CD14-positive monocyte (primary cell): ENCODE measurements around the gene BEGAIN. TPM values are rescaled to one million over a fixed set of nuclear protein-coding genes. Genes with fewer than 3 reads are reported as not detected.

ENCODE experiments used
- DNase-seq, 3 donors: peaks; one replicate each; pipeline ENCODE4 v3.0.0-alpha.2; 2011 to 2022
- H2AFZ ChIP-seq: 2 replicates; pipeline ENCODE4 v1.6.0; 2012; ENCODE audit warnings: mild to moderate bottlenecking, low read depth, low read length, inconsistent platforms; ENCODE audit not compliant: insufficient read depth, poor library complexity, severe bottlenecking
- H3K27ac ChIP-seq, 2 donors: 1 replicate in 1 of 2; 2 replicates in 1 of 2; pipeline ENCODE4 v1.5.1; 2012 to 2013; ENCODE audit warnings: low read length in 2 of 2, control low read depth in 1 of 2, inconsistent platforms in 1 of 2, low read depth in 1 of 2, mild to moderate bottlenecking in 1 of 2
- H3K27me3 ChIP-seq, 2 donors: one replicate each; pipeline versions ENCODE4 v1.6.0 to v1.6.1; 2011 to 2013; ENCODE audit warnings: low read length in 2 of 2; ENCODE audit not compliant: control insufficient read depth in 2 of 2, insufficient read depth in 2 of 2
- H3K36me3 ChIP-seq, 2 donors: replicated peaks in 1 of 2; 1 replicate in 1 of 2; 2 replicates in 1 of 2; pipeline versions ENCODE4 v1.5.1 to v1.6.1; 2012 to 2013; ENCODE audit warnings: low read length in 2 of 2, control low read depth in 1 of 2, inconsistent platforms in 1 of 2, mild to moderate bottlenecking in 1 of 2; ENCODE audit not compliant: insufficient read depth in 2 of 2, control insufficient read depth in 1 of 2
- H3K4me1 ChIP-seq, 2 donors: 1 replicate in 1 of 2; 2 replicates in 1 of 2; pipeline versions ENCODE4 v1.5.1 to v1.6.1; 2012 to 2013; ENCODE audit warnings: low read length in 2 of 2, control low read depth in 1 of 2, inconsistent platforms in 1 of 2, mild to moderate bottlenecking in 1 of 2, moderate library complexity in 1 of 2; ENCODE audit not compliant: insufficient read depth in 2 of 2, control insufficient read depth in 1 of 2
- H3K4me2 ChIP-seq: replicated peaks from 2 replicates; pipeline ENCODE3; 2012; ENCODE audit warnings: low read length, moderate library complexity, mild to moderate bottlenecking; ENCODE audit not compliant: poor library complexity, severe bottlenecking; ENCODE audit errors: extremely low read depth
- H3K4me3 ChIP-seq, 3 experiments: fragments of 200-600 bp in 1 of 3; sonication (generic) in 1 of 3; replicated peaks in 1 of 3; 1 replicate in 2 of 3; 2 replicates in 1 of 3; pipeline ENCODE4 v1.5.1; 2011 to 2013; ENCODE audit warnings: low read length in 3 of 3, mild to moderate bottlenecking in 3 of 3, control low read depth in 2 of 3, low read depth in 2 of 3, inconsistent platforms in 1 of 3, moderate library complexity in 1 of 3
- H3K79me2 ChIP-seq: 2 replicates; pipeline ENCODE4 v1.6.0; 2012; ENCODE audit warnings: mild to moderate bottlenecking, control low read depth, inconsistent platforms, low read length, moderate library complexity; ENCODE audit not compliant: insufficient read depth
- H3K9ac ChIP-seq: 2 replicates; pipeline ENCODE4 v1.6.0; 2017; ENCODE audit warnings: low read length, mild to moderate bottlenecking; ENCODE audit not compliant: insufficient read depth, poor library complexity, severe bottlenecking
- H3K9me3 ChIP-seq, 2 donors: replicated peaks in 1 of 2; 1 replicate in 1 of 2; 2 replicates in 1 of 2; pipeline versions ENCODE4 v1.5.1 to v1.6.1; 2012 to 2013; ENCODE audit warnings: low read length in 2 of 2, control low read depth in 1 of 2; ENCODE audit not compliant: control insufficient read depth in 1 of 2, insufficient read depth in 1 of 2
- H4K20me1 ChIP-seq: 2 replicates; pipeline ENCODE4 v1.6.0; 2012; ENCODE audit warnings: mild to moderate bottlenecking, low read length, control low read depth, moderate library complexity; ENCODE audit not compliant: insufficient read depth
- H3K27ac Mint-ChIP-seq, 7 donors: one replicate each; pipeline ENCODE4 v1.8.0; 2020; ENCODE audit warnings: mild to moderate bottlenecking in 7 of 7, mixed read lengths in 7 of 7, moderate library complexity in 6 of 7, inconsistent platforms in 2 of 7
- H3K27me3 Mint-ChIP-seq, 3 donors: one replicate each; pipeline ENCODE4 v1.8.0; 2021 to 2022; ENCODE audit warnings: low read depth in 3 of 3, mild to moderate bottlenecking in 3 of 3, mixed read lengths in 3 of 3, moderate library complexity in 3 of 3, inconsistent platforms in 1 of 3
- H3K36me3 Mint-ChIP-seq, 2 donors: one replicate each; pipeline ENCODE4 v1.8.0; 2020; ENCODE audit warnings: mixed read lengths in 2 of 2, inconsistent platforms in 1 of 2, mild to moderate bottlenecking in 1 of 2
- H3K4me1 Mint-ChIP-seq: one replicate; pipeline ENCODE4 v1.8.0; 2020; ENCODE audit warnings: mild to moderate bottlenecking, mixed read lengths
- H3K4me3 Mint-ChIP-seq, 2 donors: one replicate each; pipeline ENCODE4 v1.8.0; 2020; ENCODE audit warnings: mild to moderate bottlenecking in 2 of 2, mixed read lengths in 2 of 2, moderate library complexity in 1 of 2
- H3K9me3 Mint-ChIP-seq, 7 donors: one replicate each; pipeline ENCODE4 v1.8.0; 2020 to 2022; ENCODE audit warnings: mixed read lengths in 7 of 7, mild to moderate bottlenecking in 6 of 7, moderate library complexity in 6 of 7, inconsistent platforms in 2 of 7
- CTCF ChIP-seq: fragments of 200-600 bp; IDR thresholded peaks from one replicate; pipeline ENCODE4 v1.8.0; 2022; ENCODE audit warnings: antibody characterized with exemption, mild to moderate bottlenecking
- WGBS: methylation state at CpG from one replicate; pipeline ENCODE4 v1.1.5; 2013; ENCODE audit warnings: missing lambda C conversion rate; ENCODE audit not compliant: insufficient coverage; 5-methylcytosine and 5-hydroxymethylcytosine counted together
- intact Hi-C, 2 donors: fragments of 100-400 bp; cut with micrococcal nuclease; formaldehyde crosslinking; loops; one replicate each; pipeline versions ENCODE4 v1.15.0 to v1.15.1; 2023
- polyA plus RNA-seq, 3 donors: library from polyadenylated mRNA; depleted of rRNA in 1 of 3; unstranded in 2 of 3; stranded (reverse) in 1 of 3; fragments of 300-500 nt in 2 of 3; fragments of >200 nt in 1 of 3; fragmentation: Illumina TruSeq in 2 of 3; gene quantifications; 1 replicate in 2 of 3; 2 replicates in 1 of 3; pipeline ENCODE4 v1.2.3, GENCODE V29; 2012 to 2021

Gene BEGAIN
- polyA plus RNA-seq, 3 donors = 0.25 to 0.45 TPM; not detected in 1

GRCh38 chr14:100576091-100577085 is 10.8 kb downstream of the BEGAIN start:
- Mint-ChIP-seq H3K9me3 (peaks cover 0 to 10% (median 5%) of the 10 kb centered on the region in 7 donors), H3K36me3 (no peaks in the 10 kb centered on the region), H3K4me1 (peaks cover 10% of the 10 kb centered on the region), H3K27me3 (peaks cover 18 to 31% (median 28%) of the 10 kb centered on the region in 3 donors), H3K4me3 (no peak overlapping the region), H3K27ac (peak overlapping the region in 1 of 7 donors; percentile 50)
- TF ChIP-seq CTCF = no peak
- no peak for DNase-seq
- Histone ChIP-seq H4K20me1 (no peaks in the 10 kb centered on the region), H3K27ac (no peak overlapping the region), H3K9me3 (peaks cover 0 to 4% of the 10 kb centered on the region in 2 donors), H2AFZ (no peak overlapping the region), H3K4me3 (no peak overlapping the region), H3K4me2 (no peak overlapping the region), H3K79me2 (no peaks in the 10 kb centered on the region), H3K4me1 (no peaks in the 10 kb centered on the region), H3K9ac (no peak overlapping the region), H3K36me3 (no peaks in the 10 kb centered on the region), H3K27me3 (peaks cover 0 to 23% of the 10 kb centered on the region in 2 donors)
- intact Hi-C loops = no loop called here
- WGBS = 93% methylated on average over 7 of the region's 26 CpGs

GRCh38 chr14:100575266-100575995 is 11.8 kb downstream of the BEGAIN start:
- Mint-ChIP-seq H3K27ac (no peak overlapping the region), H3K9me3 (peaks cover 0 to 10% (median 5%) of the 10 kb centered on the region in 7 donors), H3K4me1 (peaks cover 10% of the 10 kb centered on the region), H3K4me3 (no peak overlapping the region), H3K27me3 (peaks cover 25 to 39% (median 37%) of the 10 kb centered on the region in 3 donors), H3K36me3 (no peaks in the 10 kb centered on the region)
- H3K79me2 ChIP-seq = no peaks in the 10 kb centered on the region
- H3K36me3 ChIP-seq = no peaks in the 10 kb centered on the region
- WGBS = 92% methylated on average over 4 of the region's 11 CpGs
- TF ChIP-seq CTCF = no peak
- peaks cover 0 to 4% of the 10 kb centered on the region in 2 donors for H3K9me3 ChIP-seq
- intact Hi-C loops = no loop called here
- H4K20me1 ChIP-seq = no peaks in the 10 kb centered on the region
- no peak overlapping the region for H3K4me2 ChIP-seq
- no peak overlapping the region for H3K27ac ChIP-seq
- H3K4me3 ChIP-seq = no peak overlapping the region
- H3K27me3 ChIP-seq = peaks cover under 1 to 33% of the 10 kb centered on the region in 2 donors
- H2AFZ ChIP-seq = no peak overlapping the region
- H3K9ac ChIP-seq = no peak overlapping the region
- no peak for DNase-seq
- H3K4me1 ChIP-seq = no peaks in the 10 kb centered on the region
